ENCODE measurements around the gene APOBEC4. TPM values are rescaled to one million over a fixed set of nuclear protein-coding genes. Genes with fewer than 3 reads are reported as not detected.

The APOBEC4 gene
- polyA plus RNA-seq, 1 donor from 2014 or later: not detected

GRCh38 chr1:183645531-183645930 is 7.6 kb downstream of the APOBEC4 start:
- no peaks in the 10 kb centered on the region for H3K36me3 ChIP-seq (ENCODE audit: insufficient read depth, low read length)
- no peak overlapping the region for H3K4me2 ChIP-seq (ENCODE audit: low read length)
- no peak overlapping the region for H3K9ac ChIP-seq (ENCODE audit: low read length)

GRCh38 chr1:183642166-183642565 is 10.9 kb downstream of the APOBEC4 start:
- Histone ChIP-seq H3K4me3 (ENCODE audit: low read length) (no peak overlapping the region), H3K9me3 (ENCODE audit: low read length) (no peaks in the 10 kb centered on the region), H3K79me2 (replicated peaks; ENCODE audit: insufficient read depth, low read length) (peaks cover 39% of the 10 kb centered on the region), H3K27ac (ENCODE audit: low read length) (no peak overlapping the region), H3K9ac (ENCODE audit: low read length) (no peak overlapping the region), H2AFZ (ENCODE audit: low read depth, low read length) (no peak overlapping the region), H4K20me1 (ENCODE audit: insufficient read depth) (no peaks in the 10 kb centered on the region), H3K27me3 (ENCODE audit: insufficient read depth, low read depth, low read length) (no peaks in the 10 kb centered on the region), H3F3A (ENCODE audit: insufficient read depth, low read length, poor library complexity, severe bottlenecking) (no peaks in the 10 kb centered on the region), H3K36me3 (ENCODE audit: insufficient read depth, low read length) (no peaks in the 10 kb centered on the region), H3K9me2 (ENCODE audit: insufficient read depth, low read length) (no peaks in the 10 kb centered on the region), H3K4me2 (ENCODE audit: low read length) (no peak overlapping the region)
- TF ChIP-seq MXI1 (conservative IDR thresholded peaks at IDR 0.05; ENCODE audit: poor library complexity, severe bottlenecking) (no peak), TAF1 (IDR thresholded peaks at IDR 0.05; ENCODE audit: low read depth) (no peak), EZH2 (IDR thresholded peaks at IDR 0.05; ENCODE audit: borderline replicate concordance, insufficient read depth, low read length, poor library complexity, severe bottlenecking) (no peak), REST (IDR thresholded peaks at IDR 0.05; ENCODE audit: borderline replicate concordance) (no peak), EP300 (conservative IDR thresholded peaks at IDR 0.05; ENCODE audit: poor library complexity, severe bottlenecking) (no peak), POLR2AphosphoS5 (IDR thresholded peaks at IDR 0.05) (no peak), RAD21 (conservative IDR thresholded peaks at IDR 0.05) (no peak)

More at GRCh38 chr1:183645531-183645930, 7.6 kb downstream of the APOBEC4 start:
- no peaks in the 10 kb centered on the region for H3K9me3 ChIP-seq (ENCODE audit: low read length)
- H3F3A ChIP-seq (ENCODE audit: insufficient read depth, low read length, poor library complexity, severe bottlenecking): no peaks in the 10 kb centered on the region
- no peak overlapping the region for H3K4me3 ChIP-seq (ENCODE audit: low read length)
- no peak for TF ChIP-seq REST (IDR thresholded peaks at IDR 0.05; ENCODE audit: borderline replicate concordance)
- no peak for TF ChIP-seq POLR2AphosphoS5 (IDR thresholded peaks at IDR 0.05)
- TF ChIP-seq CTCF (IDR thresholded peaks at IDR 0.05; ENCODE audit: poor library complexity, severe bottlenecking): no peak
- TF ChIP-seq MXI1 (conservative IDR thresholded peaks at IDR 0.05; ENCODE audit: poor library complexity, severe bottlenecking): no peak
- TF ChIP-seq EP300 (conservative IDR thresholded peaks at IDR 0.05; ENCODE audit: poor library complexity, severe bottlenecking): no peak
- TF ChIP-seq RAD21 (conservative IDR thresholded peaks at IDR 0.05): no peak
- TF ChIP-seq SMC3 (conservative IDR thresholded peaks at IDR 0.05; ENCODE audit: poor library complexity): no peak
- TF ChIP-seq TAF1 (IDR thresholded peaks at IDR 0.05; ENCODE audit: low read depth): no peak
- no peak for TF ChIP-seq EZH2 (IDR thresholded peaks at IDR 0.05; ENCODE audit: borderline replicate concordance, insufficient read depth, low read length, poor library complexity, severe bottlenecking)
- no peak overlapping the region for H2AFZ ChIP-seq (ENCODE audit: low read depth, low read length)
- H3K9me2 ChIP-seq (ENCODE audit: insufficient read depth, low read length): no peaks in the 10 kb centered on the region
- H3K27ac ChIP-seq (ENCODE audit: low read length): no peak overlapping the region
- peaks cover 25% of the 10 kb centered on the region for H3K79me2 ChIP-seq (replicated peaks; ENCODE audit: insufficient read depth, low read length)
- H4K20me1 ChIP-seq (ENCODE audit: insufficient read depth): no peaks in the 10 kb centered on the region
- H3K27me3 ChIP-seq (ENCODE audit: insufficient read depth, low read depth, low read length): no peaks in the 10 kb centered on the region

Measured in neural cell (in vitro differentiated cells).